Measurements from ENCODE around the gene ABRAXAS1. TPM values are rescaled to one million over a fixed set of nuclear protein-coding genes. Genes with fewer than 3 reads are reported as not detected.
"Not testable (repeated sequence)": the region's sequence is repeated elsewhere in the genome, so short reads cannot be mapped to it uniquely, and the experiment has no call there.

The ABRAXAS1 gene
- total RNA-seq: 10 to 100 TPM in 1 of 2 experiments, 1 to 10 TPM in 1; 9.7 to 10.5 TPM

GRCh38 chr4:83484500-83485461 is at the start of gene ABRAXAS1:
Gene ABRAXAS1, minus strand, starts transcription at chr4:83485100. Its CDS starts 28 bp downstream, at chr4:83485072.
- CTCF ChIA-PET: no interaction called here

GRCh38 chr4:83527671-83528070 is 42.8 kb upstream of the ABRAXAS1 start:
- ChIA-PET POLR2A (no interaction called here), CTCF (interaction anchor here (0.6 kb wide), 1 partner anchor 110 kb away, joined by 4 read pairs; no protein-coding TSS in a partner anchor)

More at GRCh38 chr4:83484500-83485461, at the start of gene ABRAXAS1:
- POLR2A ChIA-PET: no interaction called here

DNA sequence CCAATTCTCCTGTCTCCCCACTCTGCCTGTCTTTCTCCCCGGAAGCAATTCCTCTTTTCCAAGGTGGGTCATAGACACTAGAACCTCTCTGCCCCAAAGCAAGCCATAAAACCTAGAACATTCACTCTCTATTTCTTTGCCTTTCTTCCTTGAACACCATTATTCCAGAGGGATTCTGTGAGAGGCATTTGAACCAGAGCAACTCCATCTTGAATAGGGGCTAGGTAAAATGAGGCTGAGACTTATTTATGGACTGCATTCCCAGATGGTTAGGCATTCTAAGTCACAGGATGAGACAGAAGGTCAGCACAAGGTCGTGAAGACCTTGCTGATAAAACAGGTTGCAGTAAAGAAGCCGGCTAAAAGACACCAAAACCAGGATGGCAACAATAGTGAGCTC is 37.3 kb upstream of the ABRAXAS1 start:
- POLR2A ChIA-PET: no interaction called here
- CTCF ChIA-PET: no interaction called here

- ChIA-PET POLR2A (no interaction called here), CTCF (no interaction called here)
Observed at GRCh38 chr4:83516042-83516772, 31.3 kb upstream of the ABRAXAS1 start.

- ChIA-PET POLR2A (no interaction called here), CTCF (interaction anchor here (0.7 to 1.6 kb wide), 2 partner anchors 122 to 129 kb away, joined by 3 to 4 read pairs; no protein-coding TSS in a partner anchor)
Observed at GRCh38 chr4:83510442-83510841, 25.5 kb upstream of the ABRAXAS1 start.

DNA sequence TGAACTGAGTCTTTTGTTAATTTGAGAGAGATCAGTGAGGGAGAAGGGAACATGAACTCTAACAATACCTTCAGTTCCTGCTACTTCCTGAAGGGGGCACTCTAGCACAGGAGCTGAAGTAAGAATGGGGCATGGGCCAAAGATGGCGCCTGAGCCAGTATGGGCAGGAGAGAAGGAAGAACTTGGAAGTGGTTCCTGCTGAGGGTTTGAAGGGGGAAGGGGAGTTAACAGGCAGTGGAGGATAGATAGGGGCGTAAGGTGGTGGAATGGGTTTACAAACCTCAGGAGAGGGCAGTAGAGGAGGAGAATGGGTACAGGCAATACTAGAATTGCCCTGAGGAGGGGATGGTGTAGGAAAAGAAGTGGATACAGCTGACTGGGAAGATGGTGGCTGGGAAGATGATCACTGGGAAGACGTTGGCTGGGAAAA is 24.3 kb upstream of the ABRAXAS1 start:
- POLR2A ChIA-PET: not testable (repeated sequence)
- CTCF ChIA-PET: interaction anchor here (0.9 to 2.3 kb wide), 10 partner anchors 9 to 136 kb away, joined by 3 to 17 read pairs (median 4); partner anchors contain the start of gene GPAT3

- ChIA-PET CTCF (no interaction called here), POLR2A (no interaction called here)
Observed at GRCh38 chr4:83504996-83505395, 20.1 kb upstream of the ABRAXAS1 start.

DNA sequence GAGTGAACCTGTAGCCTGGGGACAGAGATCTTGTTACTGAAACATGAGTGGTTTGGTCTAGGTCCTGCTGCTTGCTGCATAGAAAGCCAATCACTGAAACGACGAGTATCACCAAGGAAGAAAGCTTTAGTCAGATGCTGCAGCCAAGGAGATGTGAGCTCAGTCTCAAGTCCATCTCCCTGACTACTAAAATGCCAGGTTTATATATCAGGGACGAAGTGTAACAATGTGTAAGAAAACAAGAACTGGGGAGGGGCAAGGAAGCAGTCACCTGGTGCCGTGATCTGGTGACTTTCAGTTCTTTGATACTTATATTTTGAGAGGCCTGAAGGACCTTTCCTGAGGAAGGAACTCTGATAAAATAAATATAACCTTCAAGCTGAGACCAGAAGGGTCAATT is 19.6 kb upstream of the ABRAXAS1 start:
- ChIA-PET CTCF (no interaction called here), POLR2A (no interaction called here)

- POLR2A ChIA-PET: no interaction called here
Observed at GRCh38 chr4:83503974-83504373, 19.1 kb upstream of the ABRAXAS1 start.

DNA sequence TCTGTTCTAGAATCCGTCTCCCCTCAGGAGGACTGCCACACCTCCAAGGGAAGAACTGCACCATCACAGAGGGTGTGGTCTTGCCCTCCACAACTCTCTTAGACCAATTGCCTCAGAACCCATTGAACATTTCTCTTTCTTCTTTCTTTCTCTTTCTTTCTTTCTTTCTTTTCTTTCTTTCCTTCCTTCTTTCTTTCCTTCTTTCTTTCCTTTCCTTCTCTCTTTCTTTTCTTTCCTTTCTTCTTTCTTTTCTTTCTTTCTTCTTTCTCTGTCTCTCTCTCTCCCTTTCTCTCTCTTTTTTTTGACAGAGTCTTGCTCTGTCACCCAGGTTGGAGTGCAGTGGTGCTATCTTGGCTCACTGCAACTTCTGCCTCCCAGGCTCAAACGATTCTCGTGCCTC is 16.8 kb upstream of the ABRAXAS1 start:
- POLR2A ChIA-PET, CTCF ChIA-PET: not testable (repeated sequence)

More at GRCh38 chr4:83503974-83504373, 19.1 kb upstream of the ABRAXAS1 start:
- CTCF ChIA-PET: no interaction called here

GRCh38 chr4:83498187-83498586 is 13.3 kb upstream of the ABRAXAS1 start:
- CTCF ChIA-PET: interaction anchor here (0.7 to 2.9 kb wide), 2 partner anchors 16 to 146 kb away, joined by 4 to 12 read pairs; no protein-coding TSS in a partner anchor
- POLR2A ChIA-PET: no interaction called here

GRCh38 chr4:83496085-83496917 is 11.4 kb upstream of the ABRAXAS1 start:
- CTCF ChIA-PET, POLR2A ChIA-PET: not testable (repeated sequence)

- CTCF ChIA-PET: interaction anchor here (2.2 kb wide), 1 partner anchor 151 kb away, joined by 5 read pairs; no protein-coding TSS in a partner anchor
- POLR2A ChIA-PET: no interaction called here
Observed at GRCh38 chr4:83490876-83491450, 6.1 kb upstream of the ABRAXAS1 start.

DNA sequence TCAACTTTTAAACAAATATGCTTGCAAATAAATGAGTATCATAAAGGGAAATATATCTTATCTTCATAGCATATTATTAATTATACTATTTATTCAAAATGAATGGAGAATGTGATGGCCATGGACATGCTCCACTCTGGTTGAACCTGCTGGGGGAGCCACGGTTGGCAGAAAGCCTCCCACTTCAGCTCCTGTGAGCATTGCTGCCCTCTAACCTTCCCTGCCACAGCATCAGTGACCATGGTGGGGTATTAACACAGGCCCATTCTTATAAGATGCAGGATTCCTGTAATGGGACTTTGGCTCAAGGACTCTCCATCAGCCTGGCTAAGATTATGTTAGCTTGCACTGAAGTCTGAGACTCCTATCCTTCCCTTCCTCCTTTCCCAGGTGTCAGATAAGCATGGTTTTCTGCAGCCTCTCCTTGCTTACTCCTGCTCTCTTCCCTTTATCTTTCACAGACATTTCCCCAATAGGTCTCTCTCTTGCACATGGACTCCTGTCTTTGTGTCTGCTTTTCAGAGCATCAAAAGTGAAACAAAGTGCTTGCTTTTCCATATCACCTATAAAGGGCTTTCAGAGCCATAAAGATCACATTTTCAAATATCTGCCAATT is 4.9 kb upstream of the ABRAXAS1 start:
- ChIA-PET POLR2A (no interaction called here), CTCF (interaction anchor here (2.2 kb wide), 1 partner anchor 152 kb away, joined by 5 read pairs; no protein-coding TSS in a partner anchor)

- CTCF ChIA-PET: no interaction called here
- POLR2A ChIA-PET: no interaction called here
Observed at GRCh38 chr4:83486457-83487129, 1.7 kb upstream of the ABRAXAS1 start.

DNA sequence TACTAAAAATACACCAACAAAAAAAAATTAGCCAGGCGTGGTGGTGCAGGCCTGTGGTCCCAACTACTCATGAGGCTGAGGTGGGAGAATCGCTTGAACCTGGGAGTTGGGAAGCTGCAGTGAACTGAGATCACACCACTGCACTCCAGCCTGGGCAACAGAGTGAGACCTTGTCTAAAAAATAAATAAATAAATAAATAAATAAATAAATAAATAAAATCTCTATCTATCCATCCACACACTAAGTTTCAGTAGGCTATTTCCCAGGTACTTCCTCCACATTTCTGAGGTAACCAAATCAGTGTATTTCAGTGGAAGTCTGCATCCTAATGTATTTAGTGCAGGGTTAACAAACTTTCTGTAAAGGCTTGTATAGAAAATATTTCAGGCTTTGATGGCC is 10.9 kb downstream of the ABRAXAS1 start:
- CTCF ChIA-PET: no interaction called here
- POLR2A ChIA-PET: no interaction called here

DNA sequence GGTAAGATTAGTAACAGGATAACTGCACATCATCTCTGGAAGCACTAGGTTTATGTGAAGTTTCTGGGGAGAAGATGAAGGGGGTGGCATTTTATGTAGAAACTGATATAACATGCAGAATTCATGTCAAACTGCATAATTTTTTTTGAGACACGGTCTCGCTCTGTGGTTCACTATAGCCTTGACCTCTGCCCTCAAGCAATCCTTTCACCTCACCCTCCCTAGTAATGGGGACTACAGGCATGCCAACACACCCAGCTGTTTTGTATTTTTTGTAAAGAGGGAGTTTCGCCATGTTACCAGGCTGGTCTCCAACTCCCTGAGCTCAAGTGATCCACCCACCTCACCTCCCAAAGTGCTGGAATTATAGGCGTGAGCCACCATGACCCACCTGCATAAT is 11.5 kb downstream of the ABRAXAS1 start:
- POLR2A ChIA-PET: no interaction called here
- CTCF ChIA-PET: no interaction called here

DNA sequence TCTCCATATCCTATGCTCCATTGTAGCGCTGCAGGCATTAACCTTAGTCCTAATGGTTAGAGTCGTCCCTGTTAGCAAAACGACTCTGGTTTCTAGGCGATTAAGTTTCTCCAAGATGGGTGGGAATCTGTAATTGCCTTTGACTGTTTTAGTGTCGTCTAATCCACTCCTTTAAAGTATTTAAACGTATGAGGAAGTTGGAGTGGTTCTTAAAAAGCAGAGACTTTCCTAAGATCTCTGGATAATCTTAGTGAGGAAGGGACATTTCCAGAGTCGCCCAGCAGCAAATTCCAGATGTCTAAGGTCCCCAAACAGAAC is 28.8 kb downstream of the ABRAXAS1 start:
- ChIA-PET CTCF (no interaction called here), POLR2A (interaction anchor here (0.7 to 1.2 kb wide), 3 partner anchors 23 to 171 kb away, joined by 3 to 4 read pairs (median 3); partner anchors contain the start of gene COQ2)
